ENCODE results near the gene CARD19. TPM values are rescaled to one million over a fixed set of nuclear protein-coding genes. Genes with fewer than 3 reads are reported as not detected.

Gene CARD19
- total and polyA plus RNA-seq, 9 donors = 5.0 to 67.6 (median 44.7) TPM

DNA sequence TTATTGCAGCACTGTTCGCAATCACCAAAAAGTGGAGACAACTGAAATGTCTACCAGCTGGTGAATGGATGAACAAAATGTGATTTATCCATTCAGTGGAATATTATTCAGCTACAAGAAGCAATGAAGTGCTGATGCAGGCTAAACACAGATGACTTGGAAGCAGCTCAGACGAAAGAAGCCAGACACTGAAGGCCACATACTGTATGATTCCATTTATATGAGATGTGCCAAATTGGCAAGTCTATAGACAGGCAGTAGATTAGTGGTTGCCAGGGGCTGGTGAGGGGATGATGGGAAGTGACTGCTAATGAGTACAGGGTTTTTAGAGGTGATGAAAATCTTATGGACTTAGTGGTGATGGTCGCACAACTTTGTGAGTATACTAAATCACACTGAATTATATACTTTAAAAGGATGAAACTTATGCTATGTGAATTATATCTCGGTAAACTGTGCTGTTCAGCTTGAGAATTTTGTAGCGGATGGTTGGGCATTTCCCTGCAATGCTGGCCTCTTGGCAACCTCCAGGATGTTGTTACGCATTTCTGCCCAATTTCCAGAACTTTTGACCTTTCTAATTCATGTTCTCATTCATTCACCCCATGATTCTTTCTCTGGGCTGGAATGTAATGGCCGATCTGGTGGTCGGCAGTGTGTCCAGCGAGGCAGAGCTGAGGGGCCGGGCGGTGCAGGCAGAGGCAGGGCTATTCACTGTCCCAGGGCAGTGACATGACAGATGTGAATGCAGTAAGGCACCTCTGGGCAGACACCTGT is 66.0 kb downstream of the CARD19 start:
- H3K4me1 ChIP-seq (ENCODE audit: insufficient read depth) = peaks cover 7% of the 10 kb centered on the region
- no peak overlapping the region for H3K4me3 ChIP-seq
- H3K9me3 ChIP-seq = no peaks in the 10 kb centered on the region
- H3K36me3 ChIP-seq = no peaks in the 10 kb centered on the region
- DNase-seq = no peak
- H3K27ac ChIP-seq = no peak overlapping the region
- TF ChIP-seq POLR2A (IDR thresholded peaks at IDR 0.05) (no peak), EP300 (IDR thresholded peaks at IDR 0.05) (no peak)
- TF ChIP-seq, protein P1, sequence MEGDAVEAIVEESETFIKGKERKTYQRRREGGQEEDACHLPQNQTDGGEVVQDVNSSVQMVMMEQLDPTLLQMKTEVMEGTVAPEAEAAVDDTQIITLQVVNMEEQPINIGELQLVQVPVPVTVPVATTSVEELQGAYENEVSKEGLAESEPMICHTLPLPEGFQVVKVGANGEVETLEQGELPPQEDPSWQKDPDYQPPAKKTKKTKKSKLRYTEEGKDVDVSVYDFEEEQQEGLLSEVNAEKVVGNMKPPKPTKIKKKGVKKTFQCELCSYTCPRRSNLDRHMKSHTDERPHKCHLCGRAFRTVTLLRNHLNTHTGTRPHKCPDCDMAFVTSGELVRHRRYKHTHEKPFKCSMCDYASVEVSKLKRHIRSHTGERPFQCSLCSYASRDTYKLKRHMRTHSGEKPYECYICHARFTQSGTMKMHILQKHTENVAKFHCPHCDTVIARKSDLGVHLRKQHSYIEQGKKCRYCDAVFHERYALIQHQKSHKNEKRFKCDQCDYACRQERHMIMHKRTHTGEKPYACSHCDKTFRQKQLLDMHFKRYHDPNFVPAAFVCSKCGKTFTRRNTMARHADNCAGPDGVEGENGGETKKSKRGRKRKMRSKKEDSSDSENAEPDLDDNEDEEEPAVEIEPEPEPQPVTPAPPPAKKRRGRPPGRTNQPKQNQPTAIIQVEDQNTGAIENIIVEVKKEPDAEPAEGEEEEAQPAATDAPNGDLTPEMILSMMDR (IDR thresholded peaks at IDR 0.05) = no peak
- WGBS, 3 donors = 46 to 52% (median 49%) methylated on average over 11 of the region's 11 CpGs
- no peaks in the 10 kb centered on the region for H3K27me3 ChIP-seq
- intact Hi-C loops (cut with DNase I) = loop anchor here in 3 of 4 donors (10.0 kb wide), 3 partner anchors 143 to 803 kb away; no protein-coding TSS in a partner anchor

Other genes with a start within 250 kb of the CARD19 start
- 10 to 100 TPM in 5 of 7 donors, 1 to 10 TPM in 2; 5.4 to 16.9 (median 11.2) TPM for gene ZNF484, start 218.2 kb upstream of the CARD19 start, total RNA-seq
- gene ZNF484, start 218.2 kb upstream of the CARD19 start, polyA plus RNA-seq = 1 to 10 TPM; 2.7 to 4.5 TPM
- gene FGD3, start 148.7 kb upstream of the CARD19 start, total RNA-seq = 1 to 10 TPM; 1.3 to 6.7 (median 2.2) TPM
- 1 to 10 TPM; 1.1 to 1.4 TPM for gene FGD3, start 148.7 kb upstream of the CARD19 start, polyA plus RNA-seq
- 10 to 100 TPM; 30.5 to 66.1 (median 42.4) TPM for gene SUSD3, start 37.5 kb upstream of the CARD19 start, total RNA-seq
- gene SUSD3, start 37.5 kb upstream of the CARD19 start, polyA plus RNA-seq = 10 to 100 TPM in 1 of 2 donors, 1 to 10 TPM in 1; 9.6 to 42.5 TPM
- gene NINJ1, start 38.0 kb downstream of the CARD19 start, total RNA-seq = 10 to 100 TPM; 35.2 to 75.2 (median 40.6) TPM
- 10 to 100 TPM in 1 of 2 donors, 1 to 10 TPM in 1; 7.5 to 46.1 TPM for gene NINJ1, start 38.0 kb downstream of the CARD19 start, polyA plus RNA-seq
- 10 to 100 TPM in 3 of 7 donors, 1 to 10 TPM in 4; 1.5 to 24.7 (median 7.1) TPM for gene WNK2, start 87.9 kb downstream of the CARD19 start, total RNA-seq
- gene WNK2, start 87.9 kb downstream of the CARD19 start, polyA plus RNA-seq = 1 to 10 TPM in 1 of 2 donors, under 1 TPM in 1; 0.53 to 1.0 TPM

Data from ovary (tissue), 9 donors.